GM19025 (cell line): ENCODE data around the gene ANKRD44.

Experiments
- ATAC-seq: cut with Tn5 transposase; IDR thresholded peaks from one replicate; pipeline ENCODE4 v1.9.1; 2021; ENCODE audit warnings: mild to moderate bottlenecking, low read depth, moderate library complexity; ENCODE audit not compliant: unreplicated experiment

The ANKRD44 gene

GRCh38 chr2:197294260-197294659, 16.3 kb downstream of the ANKRD44 start:
- ATAC-seq, result peak; percentile 41

GRCh38 chr2:197293252-197294007, 17.1 kb downstream of the ANKRD44 start:
- ATAC-seq, result peak; percentile 37

- no peak for ATAC-seq
Observed at GRCh38 chr2:197292619-197293018, 18.0 kb downstream of the ANKRD44 start.

- ATAC-seq, result peak; percentile 12
Observed at GRCh38 chr2:197287596-197287932, 23.0 kb downstream of the ANKRD44 start.

- ATAC-seq, result peak; percentile 95
Observed at GRCh38 chr2:197286805-197287595, 23.6 kb downstream of the ANKRD44 start.

GRCh38 chr2:197285361-197285760, 25.2 kb downstream of the ANKRD44 start:
- no peak for ATAC-seq

GRCh38 chr2:197284956-197285355, 25.6 kb downstream of the ANKRD44 start:
- ATAC-seq, result no peak

GRCh38 chr2:197281421-197281820, 29.2 kb downstream of the ANKRD44 start:
- ATAC-seq, result no peak

GRCh38 chr2:197280015-197280702, 30.4 kb downstream of the ANKRD44 start:
- peak; percentile 73 for ATAC-seq

GRCh38 chr2:197278799-197279763, 31.5 kb downstream of the ANKRD44 start:
- no peak for ATAC-seq

- ATAC-seq, result no peak
Observed at GRCh38 chr2:197277794-197278193, 32.8 kb downstream of the ANKRD44 start.

- no peak for ATAC-seq
Observed at GRCh38 chr2:197276156-197276555, 34.4 kb downstream of the ANKRD44 start.

- ATAC-seq, result no peak
Observed at GRCh38 chr2:197274937-197275336, 35.6 kb downstream of the ANKRD44 start.

- ATAC-seq, result no peak
Observed at GRCh38 chr2:197274349-197274748, 36.2 kb downstream of the ANKRD44 start.

GRCh38 chr2:197273485-197273884, 37.1 kb downstream of the ANKRD44 start:
- no peak for ATAC-seq

GRCh38 chr2:197270601-197271000, 40.0 kb downstream of the ANKRD44 start:
- no peak for ATAC-seq

- ATAC-seq, result no peak
Observed at GRCh38 chr2:197269815-197270214, 40.8 kb downstream of the ANKRD44 start.

- ATAC-seq, result no peak
Observed at GRCh38 chr2:197268786-197269584, 41.6 kb downstream of the ANKRD44 start.

GRCh38 chr2:197266477-197266876, 44.1 kb downstream of the ANKRD44 start:
- ATAC-seq, result no peak
